Neural cell (in vitro differentiated cells): ENCODE data around the gene COLEC12.

Experiments
- CTCF ChIP-seq: fragments of 450-650 bp; IDR thresholded peaks from 2 replicates; pipeline ENCODE4 v1.5.1; 2014; ENCODE audit warnings: antibody characterized with exemption, mild to moderate bottlenecking, moderate library complexity; ENCODE audit not compliant: poor library complexity, severe bottlenecking
- EP300 ChIP-seq: fragments of 450-650 bp; conservative IDR thresholded peaks from 2 replicates; pipeline ENCODE4 v1.6.1; 2014; ENCODE audit warnings: antibody characterized with exemption, mild to moderate bottlenecking, moderate library complexity; ENCODE audit not compliant: poor library complexity, severe bottlenecking
- EZH2 ChIP-seq: fragments of 200-600, 300-800 bp; shearing (Covaris generic), sonication (generic); IDR thresholded peaks from 2 replicates; pipeline ENCODE4 v1.6.1; 2014; ENCODE audit warnings: antibody characterized with exemption, low read length, borderline replicate concordance, mild to moderate bottlenecking; ENCODE audit not compliant: insufficient read depth, poor library complexity, severe bottlenecking
- MXI1 ChIP-seq: fragments of 450-650 bp; conservative IDR thresholded peaks from 2 replicates; pipeline ENCODE4 v1.6.1; 2014; ENCODE audit warnings: antibody characterized with exemption, mild to moderate bottlenecking; ENCODE audit not compliant: poor library complexity, severe bottlenecking
- POLR2AphosphoS5 ChIP-seq: IDR thresholded peaks from 2 replicates; pipeline ENCODE4 v1.6.1; 2012
- RAD21 ChIP-seq: fragments of 450-650 bp; conservative IDR thresholded peaks from 2 replicates; pipeline ENCODE4 v1.6.1; 2014; ENCODE audit warnings: antibody characterized with exemption, mild to moderate bottlenecking, moderate library complexity
- REST ChIP-seq: IDR thresholded peaks from 2 replicates; pipeline ENCODE4 v1.6.1; 2012; ENCODE audit warnings: borderline replicate concordance
- TAF1 ChIP-seq: IDR thresholded peaks from 2 replicates; pipeline ENCODE4 v1.6.1; 2012; ENCODE audit warnings: low read depth

GRCh38 chr18:457140-457519 is 43.4 kb downstream of the COLEC12 start:
- TF ChIP-seq EZH2 (no peak), RAD21 (no peak), CTCF (no peak), TAF1 (no peak), EP300 (no peak), POLR2AphosphoS5 (no peak), REST (no peak), MXI1 (no peak)
